ENCODE measurements around the gene RAE1.
A peak's percentile ranks its signal among the peaks of the same experiment; 100 is the strongest.
"Not testable (repeated sequence)": the region's sequence is repeated elsewhere in the genome, so short reads cannot be mapped to it uniquely, and the experiment has no call there.

RAE1 gene

DNA sequence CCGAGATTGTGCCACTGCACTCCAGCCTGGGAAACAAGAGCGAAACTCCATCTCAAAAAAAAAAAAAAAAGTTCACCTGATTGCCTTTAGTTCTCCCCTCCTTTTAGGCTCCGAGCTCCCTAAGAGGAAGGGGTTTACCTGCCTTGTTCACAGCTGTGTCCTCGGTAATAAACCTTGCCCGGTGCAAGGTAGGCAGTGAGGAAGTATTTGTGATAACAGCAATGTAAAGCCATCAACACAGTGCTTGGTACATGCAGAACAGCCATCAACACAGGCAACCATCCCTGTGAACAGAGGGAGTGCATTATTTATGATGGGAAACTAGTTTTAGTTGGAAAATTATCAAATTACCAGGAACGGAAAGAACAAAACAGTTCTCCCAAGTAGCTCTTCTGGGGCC is 23.2 kb upstream of the RAE1 start:
- no peak for DNase-seq

DNA sequence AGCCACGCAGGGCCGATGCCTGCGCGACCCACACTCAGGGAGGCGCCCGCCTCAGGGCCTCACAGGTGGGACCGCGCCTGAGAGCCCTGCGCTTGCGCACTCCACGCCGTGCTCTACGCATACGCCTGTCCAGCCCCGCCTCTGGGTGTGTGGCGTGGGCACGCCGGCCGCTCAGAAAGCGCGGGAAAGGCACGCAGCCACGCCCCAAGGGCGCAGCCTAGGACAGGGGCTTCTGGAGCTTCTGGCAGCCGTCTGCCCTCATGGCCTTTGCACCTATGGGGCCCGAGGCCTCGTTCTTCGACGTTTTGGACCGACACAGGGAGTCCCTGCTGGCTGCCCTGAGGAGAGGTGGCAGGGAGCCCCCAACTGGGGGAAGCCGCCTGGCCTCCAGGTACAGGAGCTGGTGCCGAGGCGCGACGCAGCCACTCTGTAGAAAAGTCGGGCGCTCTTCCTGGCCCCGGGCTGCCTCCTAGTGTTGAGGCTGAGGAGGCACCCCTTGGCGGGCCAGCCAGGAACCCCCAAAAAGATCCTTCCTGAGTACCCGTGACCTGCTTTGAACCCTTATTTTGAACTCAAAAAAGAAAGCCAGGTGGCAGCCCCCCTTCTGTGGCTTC is 21.3 kb upstream of the RAE1 start, which contains the start of gene SPO11:
Gene SPO11, plus strand, starts transcription at position 196 of the 614 bp plus-strand sequence. Its CDS starts 65 bp downstream, at position 261.
- DNase-seq: no peak

DNA sequence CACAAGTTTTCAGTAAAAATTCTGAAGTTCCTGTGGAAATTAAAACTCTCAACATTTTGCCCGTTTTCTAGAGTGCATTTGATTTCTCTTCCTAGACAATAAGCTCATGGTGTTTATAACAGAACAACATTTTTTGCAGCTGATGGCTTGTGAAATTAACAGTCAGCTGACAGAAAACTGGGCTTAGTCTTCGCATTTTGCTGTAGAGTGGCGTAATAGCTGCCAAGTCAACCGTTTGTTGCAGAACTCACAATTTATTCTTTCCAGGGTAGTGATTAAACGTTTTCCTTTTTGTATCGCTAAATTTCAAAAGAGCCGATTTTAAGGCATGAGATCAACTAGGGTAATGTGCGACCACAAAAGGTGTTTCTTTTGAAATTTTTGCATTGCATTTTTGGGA is 20.1 kb upstream of the RAE1 start:
- no peak for DNase-seq

DNA sequence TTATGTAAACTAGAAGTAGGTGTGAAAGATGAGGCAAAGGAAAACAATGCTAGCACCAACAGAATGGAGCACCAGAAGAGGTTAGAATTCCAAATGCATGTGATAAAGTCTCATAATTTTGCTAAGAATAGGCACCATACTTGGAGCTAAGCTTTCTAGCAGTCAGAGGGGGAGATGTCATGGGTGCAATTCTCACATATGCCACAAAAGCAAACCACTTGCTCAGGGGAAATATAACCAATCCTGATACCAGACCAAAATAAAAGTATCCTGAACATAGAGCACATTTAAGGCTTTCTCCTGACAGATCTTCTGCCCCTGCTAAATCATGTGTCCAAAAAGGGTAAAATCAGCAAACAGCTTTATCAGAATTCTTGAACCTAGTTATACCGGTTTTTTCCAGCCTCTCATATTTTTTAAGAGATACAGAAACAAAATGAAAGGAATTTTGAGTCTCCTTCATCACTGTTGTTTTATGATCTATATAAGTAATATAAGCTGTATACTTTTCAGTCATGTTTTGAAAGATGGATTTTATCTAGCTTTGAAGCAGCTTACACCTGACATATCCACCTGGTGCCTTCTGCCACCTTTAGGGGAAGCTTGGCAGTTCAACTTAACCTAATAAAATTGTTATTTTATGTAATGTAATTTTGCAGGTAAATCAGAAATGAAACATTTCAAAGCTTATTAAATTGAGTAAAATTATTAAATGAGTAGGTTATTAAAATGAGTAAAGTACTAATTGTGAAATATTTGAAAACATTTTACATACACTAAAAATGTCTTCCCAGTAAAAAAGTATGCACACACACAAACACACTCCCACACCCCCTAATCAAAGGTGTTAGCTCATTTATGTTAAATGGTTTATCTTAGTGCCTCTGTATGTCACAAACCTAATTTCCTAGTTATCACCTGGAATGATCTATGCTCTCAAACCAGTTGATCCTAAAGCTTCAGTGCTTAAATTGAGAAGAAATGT is 18.7 kb upstream of the RAE1 start:
- DNase-seq: no peak

DNA sequence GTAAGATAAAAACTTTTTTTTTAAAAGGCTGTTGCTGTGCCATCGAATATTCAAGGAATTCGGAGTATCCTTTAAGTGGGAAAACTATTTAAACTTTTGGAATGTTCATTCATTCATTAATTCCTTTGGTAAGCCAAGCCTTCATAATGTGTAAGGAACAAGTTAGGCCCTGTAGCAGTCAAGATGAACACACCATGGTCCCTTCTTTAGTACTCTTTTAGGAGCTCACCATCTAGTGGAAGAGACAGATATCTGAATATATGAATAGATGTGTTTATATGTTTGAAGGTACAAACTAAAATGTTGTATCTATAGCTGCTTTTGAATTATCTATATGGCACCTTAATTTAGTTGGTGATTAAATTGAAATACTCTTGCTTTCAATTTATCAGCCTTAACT is 15.7 kb upstream of the RAE1 start:
- no peak for DNase-seq

DNA sequence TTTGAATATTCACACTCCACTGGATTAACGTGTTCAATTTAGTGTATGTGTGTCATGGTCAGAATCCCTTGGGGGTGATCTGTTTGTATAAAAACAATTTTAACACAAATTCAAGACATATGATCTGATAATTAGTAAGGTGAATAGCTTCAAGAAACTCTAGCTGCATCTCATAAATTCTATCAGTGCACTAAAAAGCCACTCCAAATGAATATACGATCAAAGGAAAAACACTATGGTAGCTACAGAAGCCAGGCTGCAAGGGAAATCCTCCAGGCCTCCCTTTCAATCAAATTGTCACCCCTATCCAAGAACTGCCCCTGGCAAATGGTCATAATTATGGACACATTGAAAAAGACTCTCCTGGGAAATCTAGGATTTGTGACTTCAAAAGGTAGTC is 9.4 kb upstream of the RAE1 start:
- no peak for DNase-seq

DNA sequence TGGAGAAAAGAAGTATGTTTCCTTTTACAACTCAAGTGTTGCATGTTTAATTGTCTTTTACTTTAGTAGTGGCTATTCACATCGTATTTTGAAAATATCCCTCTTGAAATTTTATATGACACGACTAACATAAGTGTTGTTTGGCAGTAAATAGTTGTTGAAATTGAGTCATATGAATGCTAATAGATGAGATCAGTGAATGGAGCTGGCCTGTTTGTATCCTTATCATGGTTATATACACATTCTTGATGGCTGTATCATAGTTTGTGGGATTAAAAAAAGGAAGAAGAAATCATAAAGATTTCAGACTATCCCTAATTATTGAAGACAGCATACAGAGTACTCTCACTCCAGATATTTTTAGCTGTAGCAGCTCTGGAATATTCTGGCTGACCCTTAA is 8.2 kb upstream of the RAE1 start:
- DNase-seq: no peak

DNA sequence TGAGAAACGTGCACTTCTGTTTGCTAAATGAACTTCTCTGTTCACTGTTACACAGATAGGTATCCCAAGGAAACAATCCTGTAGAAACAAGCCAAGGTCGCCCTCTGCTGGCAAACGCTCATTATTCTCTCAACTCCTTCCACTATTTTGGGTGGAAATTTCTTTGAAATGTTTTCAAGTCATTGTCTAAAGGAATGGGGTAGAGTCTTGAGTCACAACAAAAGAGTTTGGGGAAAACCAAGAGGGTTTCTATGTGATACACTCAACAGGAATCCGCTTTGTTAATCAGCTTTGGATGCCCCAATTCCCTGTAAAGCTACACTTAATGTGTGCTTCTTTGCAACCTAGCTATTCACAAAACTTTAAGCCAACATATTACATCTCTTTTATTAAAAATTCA is 4.6 kb upstream of the RAE1 start:
- DNase-seq: peak; percentile 36

DNA sequence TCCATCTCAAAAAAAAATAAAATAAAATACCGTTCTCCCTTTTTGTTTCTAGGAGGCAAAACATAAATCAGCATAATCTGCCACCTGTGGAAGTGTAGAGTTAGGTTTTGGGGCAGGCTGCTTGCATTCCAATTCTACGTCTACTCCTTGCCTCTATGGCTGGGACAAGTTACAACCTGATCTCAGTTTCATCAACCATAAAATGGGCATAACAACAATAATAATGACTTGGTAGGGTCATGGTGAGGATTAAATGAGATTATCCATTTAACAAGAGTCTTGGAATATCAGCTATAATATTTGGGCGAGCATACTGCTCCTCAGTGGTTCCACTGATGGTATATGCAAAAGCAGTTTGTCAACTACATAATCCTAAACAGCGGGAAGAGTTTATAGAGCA is 3.7 kb upstream of the RAE1 start:
- DNase-seq: no peak

DNA sequence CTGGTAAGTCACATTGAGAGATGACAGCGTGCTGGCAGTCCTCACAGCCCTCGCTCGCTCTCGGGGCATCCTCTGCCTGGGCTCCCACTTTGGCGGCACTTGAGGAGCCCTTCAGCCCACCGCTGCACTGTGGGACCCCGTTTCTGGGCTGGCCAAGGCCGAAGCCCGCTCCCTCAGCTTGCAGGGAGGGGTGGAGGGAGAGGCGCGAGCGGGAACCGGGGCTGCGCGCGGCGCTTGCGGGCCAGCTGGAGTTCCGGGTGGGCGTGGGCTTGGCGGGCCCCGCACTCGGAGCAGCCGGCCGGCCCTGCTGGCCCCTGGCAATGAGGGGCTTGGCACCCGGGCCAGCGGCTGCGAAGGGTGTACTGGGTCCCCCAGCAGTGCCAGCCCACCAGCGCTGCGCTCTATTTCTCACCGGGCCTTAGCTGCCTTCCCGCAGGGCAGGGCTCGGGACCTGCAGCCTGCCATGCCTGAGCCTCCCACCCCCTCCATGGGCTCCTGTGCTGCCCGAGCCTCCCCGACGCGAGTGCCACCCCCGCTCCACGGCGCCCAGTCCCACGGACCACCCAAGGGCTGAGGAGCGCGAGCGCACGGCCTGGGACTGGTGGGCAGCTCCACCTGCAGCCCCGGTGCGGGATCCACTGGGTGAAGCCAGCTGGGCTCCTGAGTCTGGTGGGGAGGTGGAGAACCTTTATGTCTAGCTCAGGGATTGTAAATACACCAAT is 2.7 kb upstream of the RAE1 start:
- DNase-seq: not testable (repeated sequence)

DNA sequence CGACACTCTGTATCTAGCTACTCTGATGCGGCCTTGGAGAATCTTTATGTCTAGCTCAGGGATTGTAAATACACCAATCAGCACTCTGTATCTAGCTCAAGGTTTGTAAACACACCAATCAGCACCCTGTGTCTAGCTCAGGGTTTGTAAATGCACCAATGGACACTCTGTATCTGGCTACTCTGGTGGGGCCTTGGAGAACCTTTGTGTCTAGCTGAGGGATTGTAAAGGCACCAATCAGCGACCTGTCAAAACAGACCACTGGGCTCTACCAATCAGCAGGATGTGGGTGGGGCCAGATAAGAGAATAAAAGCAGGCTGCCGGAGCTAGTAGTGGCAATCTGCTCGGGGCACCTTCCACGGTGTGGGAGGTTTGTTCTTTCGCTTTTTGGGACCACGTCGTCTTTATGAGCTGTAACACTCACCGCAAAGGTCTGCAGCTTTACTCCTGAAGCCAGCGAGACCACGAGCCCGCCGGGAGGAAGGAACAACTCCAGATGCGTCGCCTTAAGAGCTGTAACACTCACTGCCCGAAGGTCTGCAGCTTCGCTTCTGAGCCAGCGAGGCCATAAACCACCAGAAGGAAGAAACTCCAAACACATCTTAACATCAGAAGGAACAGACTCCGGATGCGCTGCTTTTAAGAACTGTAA is 2.0 kb upstream of the RAE1 start:
- not testable (repeated sequence) for DNase-seq

DNA sequence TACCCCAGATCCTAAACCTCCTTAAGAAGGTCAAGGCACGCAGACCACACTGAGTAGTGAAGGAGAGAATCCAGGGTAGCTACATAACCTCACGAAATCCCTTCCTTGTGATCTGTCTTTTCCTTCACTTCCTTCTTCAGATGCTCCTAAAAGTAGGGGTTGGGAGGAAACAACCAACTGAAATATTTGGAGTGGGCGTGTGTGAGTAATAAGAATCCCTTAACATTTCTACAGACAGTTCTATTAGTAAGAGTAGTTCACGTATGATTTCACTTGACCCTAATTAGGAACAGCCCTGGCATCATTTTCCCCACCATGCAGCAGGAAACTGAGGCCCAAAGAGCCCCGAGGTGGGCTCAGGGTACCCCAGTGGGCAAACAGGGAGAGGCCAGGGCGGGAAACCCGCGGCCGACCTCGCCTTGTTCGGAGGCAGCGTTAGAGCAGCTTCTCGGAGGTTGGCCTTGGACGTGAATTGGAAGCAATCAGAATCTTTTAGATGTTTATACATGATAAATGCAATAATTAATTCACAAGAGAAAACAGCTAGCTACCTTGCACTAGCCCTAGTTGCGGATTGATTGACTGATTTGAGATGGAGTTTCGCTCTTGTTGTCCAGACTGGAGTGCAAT is 859 bp upstream of the RAE1 start:
- DNase-seq: no peak

DNA sequence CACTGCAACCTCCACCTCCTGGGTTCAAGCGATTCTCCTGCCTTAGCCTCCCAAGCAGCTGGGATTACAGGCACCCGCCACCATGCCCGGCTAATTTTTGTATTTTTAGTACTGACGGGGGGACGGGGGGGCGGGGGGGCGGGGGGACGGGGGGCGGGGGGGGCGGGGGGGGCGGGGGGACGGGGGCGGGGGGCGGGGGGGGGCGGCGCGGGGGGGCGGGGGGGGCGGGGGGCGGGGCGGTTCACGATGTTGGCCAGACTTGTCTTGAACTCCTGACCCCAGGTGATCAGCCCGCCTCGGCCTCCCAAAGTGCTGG is 371 bp upstream of the RAE1 start:
- DNase-seq: not testable (repeated sequence)

DNA sequence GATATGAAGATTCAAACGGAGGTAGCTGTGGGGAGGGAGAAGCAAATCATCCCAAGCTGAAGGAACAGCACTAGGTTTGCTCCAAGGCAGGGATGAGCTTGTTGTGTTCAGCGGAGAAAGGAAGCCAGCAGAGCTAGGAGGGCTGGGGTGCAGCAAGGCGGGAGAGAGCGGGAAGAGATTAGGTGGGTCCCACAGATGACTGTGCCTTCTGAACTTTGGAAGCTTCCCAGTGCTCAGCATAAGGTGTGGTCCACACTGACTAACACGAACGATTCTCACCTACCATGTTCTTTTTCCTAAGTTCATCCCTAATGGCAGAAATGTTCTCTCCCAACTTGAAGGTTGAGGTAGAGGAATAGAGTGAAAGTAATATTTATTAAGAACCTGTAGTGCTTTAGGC is 1.2 kb downstream of the RAE1 start:
- DNase-seq: no peak

DNA sequence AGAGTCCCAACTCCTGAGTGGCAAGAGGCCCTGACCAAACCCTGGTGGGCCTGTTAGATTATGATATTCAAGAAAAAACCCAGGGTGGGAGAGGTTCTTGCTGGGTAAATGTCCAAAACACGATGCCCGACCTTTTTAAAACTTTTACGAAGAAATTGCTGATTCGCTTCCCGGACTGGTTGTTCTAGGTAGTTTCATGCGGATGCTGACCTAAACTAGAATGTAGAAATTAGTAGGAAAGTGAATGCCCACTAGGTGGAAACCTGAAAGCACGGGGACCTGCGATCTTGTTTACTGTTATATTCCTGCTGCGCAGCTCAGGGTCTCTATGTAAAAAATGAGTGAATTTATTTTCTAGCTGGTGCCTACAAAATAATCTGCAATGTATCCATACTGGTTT is 2.3 kb downstream of the RAE1 start:
- DNase-seq: no peak

DNA sequence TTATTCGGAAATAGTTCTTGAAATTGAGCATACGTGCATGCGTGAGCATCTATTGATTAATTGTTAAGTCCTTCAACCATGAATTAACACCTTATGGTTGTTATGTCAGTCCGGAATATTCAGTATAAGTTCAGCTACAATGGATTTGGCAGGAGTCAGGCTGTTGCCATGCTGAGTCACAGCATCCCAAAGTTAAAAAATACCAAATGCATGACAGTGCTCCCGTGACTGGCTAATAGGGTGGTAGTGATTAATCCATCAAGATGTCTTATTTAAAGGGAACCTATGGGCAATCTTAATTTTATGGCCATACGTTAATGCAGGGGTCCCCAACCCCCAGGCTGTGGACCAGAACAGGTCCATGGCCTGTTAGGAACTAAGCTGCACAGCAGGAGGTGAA is 10.5 kb downstream of the RAE1 start:
- DNase-seq: no peak

DNA sequence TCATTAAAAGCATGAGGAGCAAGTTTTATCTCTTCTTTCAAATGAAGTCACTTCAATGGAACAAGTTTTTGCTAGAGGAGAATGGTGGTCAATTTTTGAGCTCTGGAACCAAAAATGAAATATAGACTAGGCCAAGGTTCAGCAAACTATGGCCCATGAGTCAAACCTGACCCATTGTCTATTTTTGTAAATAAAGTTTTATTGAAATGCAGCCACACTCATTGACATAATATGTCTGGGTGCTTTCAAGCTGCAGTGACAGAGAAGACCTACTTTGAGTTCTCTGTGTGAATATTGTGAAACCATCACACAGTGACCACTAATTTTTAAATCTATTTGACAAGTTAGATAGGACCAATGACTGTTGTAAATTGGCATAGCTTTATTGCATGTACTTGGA is 13.4 kb downstream of the RAE1 start:
- no peak for DNase-seq

DNA sequence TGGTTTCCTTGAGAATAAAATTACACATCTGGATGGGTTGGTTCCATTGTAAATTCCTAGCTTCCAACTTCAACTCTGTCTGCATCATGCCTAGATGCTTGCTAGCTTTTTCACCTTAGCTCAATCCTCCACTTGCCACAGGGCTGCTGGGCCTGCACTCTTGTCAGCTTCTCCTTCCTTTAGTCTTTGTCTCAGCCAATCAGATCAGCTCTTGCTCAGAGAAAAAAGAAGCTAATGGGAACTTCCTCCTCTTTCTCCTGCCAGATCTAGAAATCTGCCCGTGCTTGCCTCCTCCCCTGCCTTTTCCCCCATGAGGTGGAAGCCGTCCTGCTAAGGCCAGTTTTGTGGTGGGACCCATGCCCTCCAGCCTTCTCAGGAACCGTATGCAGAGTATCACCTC is 18.5 kb downstream of the RAE1 start:
- no peak for DNase-seq

DNA sequence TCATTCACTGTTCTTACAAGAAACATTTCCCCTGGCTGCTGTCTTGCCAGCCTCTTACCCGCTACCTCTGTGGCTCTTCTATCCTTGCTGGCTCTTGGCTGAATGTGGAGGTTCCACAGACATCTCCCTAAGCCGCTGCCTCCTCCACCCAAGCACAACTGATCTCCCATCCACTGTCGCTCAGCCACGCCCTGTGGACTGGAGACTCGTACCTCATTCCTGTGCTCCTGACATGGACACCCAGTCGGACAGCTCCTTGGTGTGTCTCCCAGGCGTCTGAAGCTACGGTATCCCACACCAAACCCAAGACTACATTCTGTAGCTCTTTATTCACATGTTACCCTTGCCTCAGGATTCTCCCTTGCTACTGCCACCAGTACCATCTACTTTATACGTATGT is 19.3 kb downstream of the RAE1 start:
- DNase-seq: no peak

DNA sequence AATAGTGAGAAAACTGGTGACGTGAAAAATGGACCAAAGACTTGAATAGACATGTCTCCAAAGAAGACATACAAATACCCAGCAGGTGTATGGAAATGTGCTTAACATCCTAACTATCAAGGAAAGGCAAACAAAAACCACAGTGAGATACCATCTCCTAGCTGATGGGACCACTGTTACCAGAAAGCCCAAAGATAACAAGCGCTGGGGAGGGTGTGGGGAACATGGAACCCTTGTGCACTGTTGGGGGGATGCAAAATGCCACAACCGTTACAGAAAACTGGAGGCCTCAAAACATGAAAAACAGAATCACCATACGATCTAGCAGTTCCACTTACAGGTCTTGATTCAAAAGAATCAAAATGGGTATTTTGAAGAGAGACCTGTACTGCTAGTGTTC is 20.3 kb downstream of the RAE1 start:
- no peak for DNase-seq

DNA sequence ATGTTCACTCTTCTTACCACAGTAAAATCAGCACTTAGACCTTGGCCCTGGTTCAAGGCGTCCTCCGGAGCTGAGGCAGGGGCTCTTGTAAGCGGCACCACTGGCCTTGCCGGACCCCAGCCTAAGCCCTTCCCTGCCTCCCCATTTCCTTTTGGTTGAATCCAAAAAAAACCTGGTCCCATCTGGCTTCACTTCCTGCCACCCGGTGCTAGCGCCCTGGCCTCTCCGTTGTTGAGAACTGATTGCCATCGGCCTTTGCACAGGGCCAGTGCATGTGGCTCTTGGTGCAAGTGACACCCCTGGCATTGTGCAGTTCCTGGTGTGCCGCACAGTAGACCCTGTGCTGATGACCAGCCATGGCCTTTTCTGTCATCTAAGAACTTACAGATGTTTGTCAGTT is 21.1 kb downstream of the RAE1 start:
- DNase-seq: no peak

DNA sequence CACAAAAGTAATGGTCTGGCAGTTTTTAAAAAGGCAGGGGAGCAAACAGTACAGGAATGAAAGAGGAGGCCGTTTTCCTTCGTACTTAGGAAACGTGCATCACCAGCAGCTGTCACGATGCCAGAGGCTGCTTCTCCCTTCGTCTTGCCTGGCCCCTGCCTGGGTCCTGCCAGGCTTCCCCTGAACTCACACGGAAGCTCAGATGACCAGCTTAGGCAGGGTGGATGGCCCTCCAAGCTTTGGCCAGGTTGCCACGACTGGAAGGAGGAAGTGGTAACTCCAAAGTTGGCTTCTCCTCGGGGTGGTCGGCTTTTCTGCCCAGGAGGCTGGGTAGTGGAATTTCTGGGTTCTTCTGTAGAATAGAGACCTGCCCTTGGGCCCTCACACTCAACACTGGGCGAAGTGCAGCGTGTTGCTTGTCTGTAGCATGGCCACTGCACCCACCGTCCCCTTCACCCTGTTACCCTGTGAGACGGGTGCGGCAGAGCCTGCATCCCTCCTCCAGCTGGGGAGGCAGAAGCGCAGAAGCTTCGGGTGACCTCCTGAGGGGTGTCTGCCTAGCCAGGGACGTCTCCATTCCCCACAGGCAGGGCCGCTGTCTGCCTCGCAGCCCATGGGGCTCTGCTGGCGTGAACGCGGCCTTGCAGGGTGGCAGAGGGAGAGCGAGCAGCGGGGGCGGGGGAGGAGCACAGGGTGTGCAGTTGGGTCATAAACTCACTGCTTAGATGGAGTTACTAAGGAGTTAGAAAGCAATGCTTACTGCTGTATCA is 21.7 kb downstream of the RAE1 start:
- DNase-seq: no peak

All from CD4-positive, alpha-beta T cell treated with Interferon gamma for 1 hour (primary cell).